T-cell (primary cell): ENCODE results near the gene NPFFR2. TPM values are rescaled to one million over a fixed set of nuclear protein-coding genes. Genes with fewer than 3 reads are reported as not detected.

Experiments
- total RNA-seq, 35 experiments: library from RNA in 6 of 35; stranded (reverse) in 6 of 35; fragments of 120-200 nt in 1 of 35; gene quantifications; one replicate each; pipeline versions ENCODE4 v1.2.1 to v1.2.4 and lab custom pipeline; 2013 to 2026

Gene NPFFR2
- total RNA-seq, 5 donors from 2014 or later (not counting 1 experiment from before 2014, with no cell fraction given), result not detected

Other genes starting within 250 kb of the NPFFR2 start
- 1 to 10 TPM in 3 of 5 donors, not detected in 2; 1.4 to 2.0 (median 1.4) TPM for gene GC, start 247.9 kb upstream of the NPFFR2 start, total RNA-seq